ENCODE measurements around the gene DCLK1.

DCLK1 gene

GRCh38 chr13:36054041-36054440 lies 77.1 kb downstream of the DCLK1 start:
- Histone ChIP-seq H3K79me2 (ENCODE audit: insufficient read depth, low read length) (no peaks in the 10 kb centered on the region), H3K4me2 (ENCODE audit: low read depth, low read length, poor library complexity, severe bottlenecking) (no peak overlapping the region), H3K36me3 (ENCODE audit: insufficient read depth, low read length) (no peaks in the 10 kb centered on the region), H3K9me3 (ENCODE audit: insufficient read depth, low read depth, low read length) (0 out of 2 replicates have a peak, but pooled peaks cover 2% of the 10 kb centered on the region), H3K4me1 (ENCODE audit: insufficient read depth, low read length, poor library complexity, severe bottlenecking) (no peaks in the 10 kb centered on the region), H4K20me1 (ENCODE audit: insufficient read depth, low read length, poor library complexity, severe bottlenecking) (no peaks in the 10 kb centered on the region), H2AFZ (ENCODE audit: low read length) (no peak overlapping the region), H3K9me2 (replicated peaks; ENCODE audit: low read depth, low read length) (no peaks in the 10 kb centered on the region), H3F3A (ENCODE audit: low read depth) (no peaks in the 10 kb centered on the region), H3K4me3 (ENCODE audit: low read length, poor library complexity, severe bottlenecking) (no peak overlapping the region), H3K27me3 (ENCODE audit: insufficient read depth, low read length, poor library complexity, severe bottlenecking) (no peaks in the 10 kb centered on the region), H3K9ac (ENCODE audit: low read depth, low read length, poor library complexity, severe bottlenecking) (no peak overlapping the region)
- TF ChIP-seq CTCF (conservative IDR thresholded peaks at IDR 0.05; ENCODE audit: low read length) (no peak), EZH2phosphoT487 (IDR thresholded peaks at IDR 0.05; ENCODE audit: borderline replicate concordance) (no peak)

- H3K79me2 ChIP-seq (ENCODE audit: insufficient read depth, low read length) = no peaks in the 10 kb centered on the region
- H3K4me1 ChIP-seq (ENCODE audit: insufficient read depth, low read length, poor library complexity, severe bottlenecking) = no peaks in the 10 kb centered on the region
- no peaks in the 10 kb centered on the region for H3K27me3 ChIP-seq (ENCODE audit: insufficient read depth, low read length, poor library complexity, severe bottlenecking)
- H3K9me3 ChIP-seq (ENCODE audit: insufficient read depth, low read depth, low read length) = no peaks in the 10 kb centered on the region
- no peaks in the 10 kb centered on the region for H3F3A ChIP-seq (ENCODE audit: low read depth)
- no peaks in the 10 kb centered on the region for H3K9me2 ChIP-seq (replicated peaks; ENCODE audit: low read depth, low read length)
- no peaks in the 10 kb centered on the region for H3K36me3 ChIP-seq (ENCODE audit: insufficient read depth, low read length)
- H3K4me2 ChIP-seq (ENCODE audit: low read depth, low read length, poor library complexity, severe bottlenecking) = no peak overlapping the region
- no peak for TF ChIP-seq CTCF (conservative IDR thresholded peaks at IDR 0.05; ENCODE audit: low read length)
- TF ChIP-seq EZH2phosphoT487 (IDR thresholded peaks at IDR 0.05; ENCODE audit: borderline replicate concordance) = no peak
- no peaks in the 10 kb centered on the region for H4K20me1 ChIP-seq (ENCODE audit: insufficient read depth, low read length, poor library complexity, severe bottlenecking)
- no peak overlapping the region for H3K4me3 ChIP-seq (ENCODE audit: low read length, poor library complexity, severe bottlenecking)
- no peak overlapping the region for H3K9ac ChIP-seq (ENCODE audit: low read depth, low read length, poor library complexity, severe bottlenecking)
- no peak overlapping the region for H2AFZ ChIP-seq (ENCODE audit: low read length)
Observed at GRCh38 chr13:36051082-36051481, 80.1 kb downstream of the DCLK1 start.

GRCh38 chr13:36046672-36047071 lies 84.5 kb downstream of the DCLK1 start:
- Histone ChIP-seq H3K27me3 (ENCODE audit: insufficient read depth, low read length, poor library complexity, severe bottlenecking) (no peaks in the 10 kb centered on the region), H3F3A (ENCODE audit: low read depth) (no peaks in the 10 kb centered on the region), H3K36me3 (ENCODE audit: insufficient read depth, low read length) (no peaks in the 10 kb centered on the region), H4K20me1 (ENCODE audit: insufficient read depth, low read length, poor library complexity, severe bottlenecking) (no peaks in the 10 kb centered on the region), H2AFZ (ENCODE audit: low read length) (no peak overlapping the region), H3K4me2 (ENCODE audit: low read depth, low read length, poor library complexity, severe bottlenecking) (no peak overlapping the region), H3K79me2 (ENCODE audit: insufficient read depth, low read length) (no peaks in the 10 kb centered on the region), H3K9me2 (replicated peaks; ENCODE audit: low read depth, low read length) (0 out of 2 replicates have a peak, but pooled peaks cover 5% of the 10 kb centered on the region), H3K4me1 (ENCODE audit: insufficient read depth, low read length, poor library complexity, severe bottlenecking) (no peaks in the 10 kb centered on the region), H3K4me3 (ENCODE audit: low read length, poor library complexity, severe bottlenecking) (no peak overlapping the region), H3K9ac (ENCODE audit: low read depth, low read length, poor library complexity, severe bottlenecking) (no peak overlapping the region), H3K9me3 (ENCODE audit: insufficient read depth, low read depth, low read length) (no peaks in the 10 kb centered on the region)
- TF ChIP-seq CTCF (conservative IDR thresholded peaks at IDR 0.05; ENCODE audit: low read length) (no peak), EZH2phosphoT487 (IDR thresholded peaks at IDR 0.05; ENCODE audit: borderline replicate concordance) (no peak)

All from Loucy (cell line).